Urothelium cell line (cell line): ENCODE results near the gene RHOBTB1.
A peak's percentile ranks its signal among the peaks of the same experiment; 100 is the strongest.

Experiments
- DNase-seq: peaks from one replicate; pipeline ENCODE4 v3.0.0; 2011; ENCODE audit warnings: low spot score, mixed read lengths
- FAIRE-seq: peaks from 2 replicates; lab custom pipeline; 2011; peaks lifted over from hg19 to GRCh38; lab: Jason Lieb, UNC

The RHOBTB1 gene

GRCh38 chr10:60943316-60944057, 498 bp downstream of the RHOBTB1 start:
- FAIRE-seq, result no peak
- DNase-seq, result peak; percentile 71

DNA sequence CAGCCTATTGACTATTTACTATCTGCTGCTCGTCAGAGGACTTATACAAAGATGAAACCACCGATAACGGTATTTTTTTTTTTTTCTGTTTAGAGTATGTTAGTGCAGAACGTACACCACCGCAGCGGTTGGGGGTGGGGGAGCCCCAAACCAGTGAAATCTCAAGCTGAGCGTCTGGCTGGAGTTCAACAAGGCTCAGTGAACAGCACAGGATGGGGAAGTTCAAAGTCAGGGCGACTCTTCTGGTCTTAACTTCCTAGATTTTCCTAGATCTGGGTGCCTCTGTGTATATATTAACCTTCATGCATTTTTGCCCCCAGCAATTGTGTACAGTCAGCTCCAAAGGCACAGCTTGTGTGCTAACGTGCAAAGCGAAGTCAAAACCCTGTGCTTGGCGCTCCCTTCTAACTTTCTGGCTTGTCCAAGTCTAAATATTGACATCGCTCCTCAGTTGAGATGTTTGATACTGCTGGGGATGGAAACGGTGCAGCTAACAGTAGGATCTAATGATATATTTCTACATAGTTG, 1.1 kb downstream of the RHOBTB1 start:
- no peak for FAIRE-seq
- DNase-seq, result peak; percentile 20

GRCh38 chr10:60942134-60942787, 1.7 kb downstream of the RHOBTB1 start:
- FAIRE-seq (no peak), DNase-seq (no peak)

DNA sequence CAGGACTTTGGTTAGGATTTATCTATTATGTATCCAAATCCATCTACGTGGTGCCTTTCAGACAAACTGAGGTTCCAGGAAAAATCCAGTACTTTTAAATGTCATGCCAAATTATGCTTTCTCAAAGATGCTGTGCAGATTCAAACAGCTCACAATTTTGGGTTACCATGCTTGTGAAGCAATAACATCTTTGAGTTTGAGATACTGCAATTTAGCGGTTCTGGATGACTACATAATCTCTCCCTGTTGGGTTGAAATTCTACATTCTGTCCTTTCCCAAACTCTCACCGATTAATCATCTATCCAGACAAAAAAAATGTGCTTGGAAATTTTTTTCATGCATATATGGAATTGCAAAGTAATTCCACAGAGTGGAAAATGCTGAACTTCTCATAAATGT, 3.5 kb downstream of the RHOBTB1 start:
- DNase-seq (no peak), FAIRE-seq (no peak)

DNA sequence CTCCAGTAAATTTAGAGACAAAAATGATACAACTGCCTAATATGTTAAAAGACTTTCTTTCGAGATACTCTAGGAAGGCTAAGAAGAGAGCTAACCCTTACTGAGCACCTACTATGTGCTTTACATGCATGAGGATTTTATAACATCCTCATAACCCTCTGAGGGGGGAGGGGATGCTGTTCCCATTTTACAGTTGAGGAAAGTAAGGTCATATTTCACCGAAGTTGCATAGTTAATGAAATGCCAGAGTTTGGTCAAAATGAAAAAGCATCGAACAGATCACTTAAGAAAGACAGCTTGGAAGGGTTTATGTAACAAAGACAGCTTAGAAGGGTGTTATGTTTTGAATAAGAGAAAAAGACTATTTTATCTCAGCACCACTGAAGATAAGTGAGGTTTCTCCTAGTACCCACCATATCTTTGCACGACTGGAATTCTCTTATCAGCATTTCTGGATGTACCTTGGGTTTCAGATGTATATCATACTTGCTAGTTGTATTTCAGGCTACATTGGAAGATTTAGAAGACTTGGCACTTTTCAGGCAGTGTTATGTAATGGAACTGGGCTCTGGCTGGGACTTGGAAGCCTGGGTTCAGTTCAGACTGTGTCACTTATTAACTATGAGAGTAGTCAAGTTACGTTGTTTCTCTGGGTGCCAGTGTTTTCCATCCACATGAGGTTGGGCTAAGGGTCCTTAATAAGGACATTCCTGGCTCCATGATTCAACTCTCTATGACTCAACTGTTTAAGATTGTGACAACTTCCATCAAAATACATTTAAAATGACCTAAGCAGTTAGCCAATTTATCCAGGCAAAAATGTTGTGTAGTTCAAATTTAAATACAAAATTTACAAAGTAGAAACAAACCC, 6.0 kb downstream of the RHOBTB1 start:
- FAIRE-seq (no peak), DNase-seq (no peak)

DNA sequence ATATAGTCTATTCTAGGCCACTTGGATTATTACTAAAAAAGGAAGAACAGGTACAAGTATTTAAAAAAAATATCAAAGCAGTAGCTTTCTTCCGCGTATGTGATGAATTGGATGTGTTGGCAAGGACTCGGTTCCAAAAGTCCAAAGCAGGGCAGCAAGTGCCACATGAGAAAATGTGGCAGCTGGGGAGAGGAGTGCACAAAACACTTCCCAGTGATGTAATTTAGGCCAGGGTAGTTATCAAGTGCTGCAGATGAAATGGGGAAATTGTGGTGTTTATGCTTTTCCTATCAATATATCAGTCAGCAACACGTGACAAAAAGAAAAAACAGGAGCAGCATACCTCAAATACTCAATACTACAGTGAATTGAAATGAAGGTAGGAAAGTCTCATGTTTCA, 7.0 kb downstream of the RHOBTB1 start:
- no peak for FAIRE-seq
- DNase-seq, result no peak

DNA sequence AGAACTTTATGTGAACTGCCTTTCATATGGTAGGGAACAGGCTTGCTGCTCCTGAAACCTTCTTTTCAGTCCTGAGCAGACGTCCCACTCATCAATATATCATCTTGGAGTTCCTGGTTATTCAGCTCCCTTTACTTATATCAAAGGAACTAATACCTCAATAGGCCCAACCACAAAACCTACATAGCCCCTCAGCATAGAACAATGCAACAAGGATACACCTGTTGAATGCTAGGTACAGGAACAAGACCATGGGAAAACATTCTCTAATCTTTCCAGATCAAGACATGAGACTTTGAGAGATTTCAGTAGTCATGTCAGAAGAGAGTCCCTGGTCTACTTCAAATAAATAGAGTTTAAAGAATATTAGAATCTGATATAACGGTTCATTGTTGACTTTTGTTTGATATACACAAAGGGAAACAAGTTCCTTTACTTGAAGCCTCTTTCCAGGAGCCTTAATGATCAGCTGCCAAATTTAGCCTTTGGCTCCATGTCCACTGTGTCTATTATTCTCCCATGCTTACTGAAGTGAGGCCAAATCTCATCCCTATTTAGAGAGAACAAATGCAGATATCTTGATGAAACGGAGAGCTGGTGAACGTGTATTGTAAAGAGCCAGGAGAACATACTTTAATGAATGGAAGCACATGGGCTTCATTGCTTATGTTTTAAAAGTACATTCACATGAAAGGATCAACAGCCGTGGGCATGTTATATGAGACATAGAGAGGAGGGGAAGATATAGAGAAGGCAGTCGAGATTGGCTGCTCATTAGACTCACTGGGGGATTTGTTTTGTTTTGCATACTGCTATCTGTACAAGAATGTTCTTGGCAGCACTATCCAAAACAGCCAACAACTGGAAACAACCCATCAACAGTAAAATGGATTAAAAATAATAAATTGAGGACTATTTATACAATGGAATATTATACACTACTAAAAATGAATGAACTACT, 9.5 kb downstream of the RHOBTB1 start:
- FAIRE-seq, result no peak

GRCh38 chr10:60932756-60933155, 11.2 kb downstream of the RHOBTB1 start:
- no peak for DNase-seq
- FAIRE-seq, result no peak

More for the DNA sequence above, 9.5 kb downstream of the RHOBTB1 start:
- DNase-seq, result no peak

DNA sequence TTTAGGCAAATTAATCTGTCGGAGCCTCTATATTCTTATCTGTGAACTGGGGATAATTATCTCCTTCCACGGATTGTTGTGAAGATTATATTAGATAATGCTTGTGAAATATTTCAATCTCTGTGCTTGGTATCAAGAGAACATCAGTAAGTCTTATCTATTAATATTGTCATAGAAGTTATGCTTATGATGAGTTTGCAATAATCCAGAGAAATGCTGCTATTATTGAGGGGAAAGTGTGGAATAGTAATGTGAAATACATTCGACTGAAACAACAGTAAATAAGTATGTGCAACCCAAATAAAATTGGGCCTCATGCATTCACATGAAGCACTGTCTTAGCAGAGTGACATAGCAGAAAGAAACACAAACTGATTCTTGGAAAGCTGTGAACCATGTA, 13.7 kb downstream of the RHOBTB1 start:
- FAIRE-seq, result peak; percentile 40

GRCh38 chr10:60921633-60922032, 22.4 kb downstream of the RHOBTB1 start:
- DNase-seq, result no peak
- no peak for FAIRE-seq

More for the DNA sequence above, 13.7 kb downstream of the RHOBTB1 start:
- no peak for DNase-seq

DNA sequence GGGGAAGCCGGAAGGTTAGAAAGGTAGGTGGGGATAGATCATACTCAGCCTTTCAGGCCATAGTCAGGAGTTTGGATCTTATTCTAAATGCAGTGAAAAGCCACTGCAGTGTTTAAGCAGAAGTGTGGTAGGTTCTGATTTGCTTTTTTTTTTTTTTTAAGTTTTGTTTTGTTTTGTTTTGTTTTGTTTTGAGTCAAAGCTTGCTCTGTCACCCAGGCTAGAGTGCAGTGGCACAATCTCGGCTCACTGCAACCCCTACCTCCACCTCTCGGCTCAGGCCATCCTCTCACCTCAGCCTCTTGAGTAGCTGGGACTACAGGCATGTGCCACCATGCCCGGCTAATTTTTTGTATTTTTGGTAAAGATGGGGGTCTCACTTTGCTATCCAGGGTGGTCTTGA, 23.5 kb downstream of the RHOBTB1 start:
- FAIRE-seq, result no peak
- no peak for DNase-seq

- FAIRE-seq (no peak), DNase-seq (no peak)
These were observed 24.4 kb downstream of the RHOBTB1 start for GRCh38 chr10:60919551-60919950.

- DNase-seq (no peak), FAIRE-seq (no peak)
These were observed 26.4 kb downstream of the RHOBTB1 start for GRCh38 chr10:60917331-60918280.

- FAIRE-seq (no peak), DNase-seq (peak; percentile 45)
These were observed 28.0 kb downstream of the RHOBTB1 start for GRCh38 chr10:60916025-60916424.

GRCh38 chr10:60914690-60915141, 29.3 kb downstream of the RHOBTB1 start:
- no peak for FAIRE-seq

DNA sequence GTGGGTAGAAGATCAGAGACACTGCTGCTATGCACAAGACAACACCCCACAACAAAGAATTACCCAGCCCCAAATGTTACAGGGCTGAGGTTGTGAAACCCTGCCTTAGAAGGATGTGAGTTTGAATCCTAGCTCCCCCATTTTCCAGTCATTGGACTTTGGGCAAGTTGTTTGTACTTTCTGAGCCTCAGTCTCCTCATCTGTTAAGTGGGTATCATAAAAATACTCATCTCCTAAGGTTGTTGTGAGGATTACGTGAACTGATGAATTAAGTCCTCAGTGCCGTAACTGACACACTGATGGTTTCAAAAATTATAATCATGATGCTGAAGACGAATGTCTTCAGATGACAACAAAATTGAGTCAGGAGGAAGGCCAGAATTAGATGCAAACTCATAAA, 30.3 kb downstream of the RHOBTB1 start:
- FAIRE-seq, result no peak
- DNase-seq, result no peak

More at GRCh38 chr10:60914690-60915141, 29.3 kb downstream of the RHOBTB1 start:
- peak; percentile 56 for DNase-seq

GRCh38 chr10:60913071-60913470, 30.9 kb downstream of the RHOBTB1 start:
- FAIRE-seq (no peak), DNase-seq (no peak)

- FAIRE-seq (no peak), DNase-seq (no peak)
These were observed 32.3 kb downstream of the RHOBTB1 start for GRCh38 chr10:60911715-60912114.

- FAIRE-seq (no peak), DNase-seq (no peak)
These were observed 32.8 kb downstream of the RHOBTB1 start for GRCh38 chr10:60911216-60911615.
